ENCODE measurements around the gene MST1.
A peak's percentile ranks its signal among the peaks of the same experiment; 100 is the strongest.

The MST1 gene

DNA sequence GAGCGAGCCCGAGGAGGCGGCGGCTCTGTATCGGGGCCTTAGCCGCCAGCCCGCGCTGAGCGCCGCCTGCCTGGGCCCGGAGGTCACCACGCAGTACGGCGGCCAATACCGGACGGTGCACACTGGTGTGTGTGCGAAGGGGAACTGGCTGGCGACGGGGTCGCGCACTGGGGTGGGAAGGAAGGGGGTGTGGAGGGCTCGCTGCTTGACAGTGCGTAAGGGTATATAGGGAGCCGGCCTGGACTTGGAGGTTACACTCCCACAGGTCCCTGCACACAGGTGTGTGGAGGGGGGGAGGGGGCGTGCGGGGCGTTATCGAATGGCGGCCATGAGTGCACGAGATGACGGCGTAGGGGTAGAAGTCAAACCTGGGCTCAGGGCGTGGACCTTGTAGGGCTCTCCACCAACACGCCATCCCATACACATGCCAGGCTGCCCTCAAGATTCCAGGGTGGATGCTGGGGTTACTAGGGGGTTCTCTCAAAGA lies 14.7 kb downstream of the MST1 start:
- no peak for DNase-seq (ENCODE audit: low spot score)

DNA sequence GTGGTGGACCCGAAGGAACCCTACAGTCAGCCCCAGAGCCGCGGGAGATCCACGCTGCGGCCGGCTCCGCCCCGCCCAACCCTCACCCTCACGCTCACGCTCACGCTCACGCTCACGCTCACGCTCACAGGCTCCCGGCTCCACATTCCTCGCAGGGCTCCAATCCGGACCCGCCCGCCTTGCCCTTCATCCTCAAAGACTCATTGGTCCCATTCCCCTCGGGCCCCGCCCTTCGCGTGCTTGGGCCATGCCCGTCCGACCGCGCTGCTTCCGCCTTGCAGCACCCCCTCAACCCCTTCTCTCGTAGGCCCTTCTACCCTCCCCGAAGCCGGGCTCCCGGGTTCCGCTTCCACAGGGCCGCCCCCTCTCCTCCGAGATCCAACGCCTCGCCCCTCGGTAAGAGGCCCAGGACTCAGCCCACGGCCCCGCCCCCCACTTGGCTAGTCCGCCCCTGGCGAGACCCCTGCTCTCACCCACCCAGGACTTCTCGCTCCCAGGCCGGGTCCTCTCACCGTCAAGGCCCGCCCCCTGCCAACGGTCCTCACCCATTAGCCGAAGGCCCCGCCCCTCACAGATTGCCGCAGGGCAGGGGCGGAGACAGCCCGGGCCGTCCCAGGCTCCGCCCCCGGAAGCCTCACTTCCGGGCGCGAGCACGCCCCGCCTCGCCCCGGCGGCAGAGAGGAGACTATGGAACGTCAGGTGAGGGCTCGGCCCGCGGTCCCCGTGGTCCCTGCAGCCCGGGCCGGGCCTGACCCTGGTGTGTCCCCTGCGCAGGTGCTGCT lies 15.4 kb downstream of the MST1 start, which contains the start of gene APEH:
Gene APEH, plus strand, starts transcription at position 637 of the 782 bp plus-strand sequence. Its CDS starts 51 bp downstream, at position 688.
- DNase-seq (ENCODE audit: low spot score) = peak; percentile 94

DNA sequence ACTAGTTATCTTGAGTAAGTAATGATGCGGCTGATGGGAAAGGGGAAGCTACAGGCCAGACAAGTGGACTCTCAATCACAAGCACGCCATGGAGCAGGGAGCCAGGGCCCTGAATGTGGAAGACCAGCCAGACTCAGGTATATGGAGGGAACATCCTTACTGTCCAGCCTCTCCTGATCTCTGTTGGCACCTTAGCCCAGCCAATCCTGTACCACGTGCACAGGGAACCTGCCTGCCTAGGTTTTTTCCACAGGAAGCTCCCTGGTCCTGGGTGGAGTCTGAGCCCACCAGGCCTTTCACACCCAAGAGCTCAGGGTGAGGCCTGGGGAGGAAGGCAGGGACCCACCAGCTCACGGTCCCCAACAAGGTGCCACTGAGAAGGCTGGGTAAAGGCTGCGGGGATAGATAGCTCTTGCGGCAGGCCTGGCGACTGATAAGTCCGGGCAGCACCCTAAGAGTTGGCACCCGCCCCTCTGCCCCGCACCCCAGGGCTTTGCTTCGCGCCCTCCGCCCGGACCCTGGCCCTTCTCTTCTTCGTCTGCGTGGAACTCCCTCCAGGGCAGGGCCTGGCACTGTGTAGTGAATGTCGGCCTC lies 16.1 kb downstream of the MST1 start:
- DNase-seq (ENCODE audit: low spot score) = no peak

DNA sequence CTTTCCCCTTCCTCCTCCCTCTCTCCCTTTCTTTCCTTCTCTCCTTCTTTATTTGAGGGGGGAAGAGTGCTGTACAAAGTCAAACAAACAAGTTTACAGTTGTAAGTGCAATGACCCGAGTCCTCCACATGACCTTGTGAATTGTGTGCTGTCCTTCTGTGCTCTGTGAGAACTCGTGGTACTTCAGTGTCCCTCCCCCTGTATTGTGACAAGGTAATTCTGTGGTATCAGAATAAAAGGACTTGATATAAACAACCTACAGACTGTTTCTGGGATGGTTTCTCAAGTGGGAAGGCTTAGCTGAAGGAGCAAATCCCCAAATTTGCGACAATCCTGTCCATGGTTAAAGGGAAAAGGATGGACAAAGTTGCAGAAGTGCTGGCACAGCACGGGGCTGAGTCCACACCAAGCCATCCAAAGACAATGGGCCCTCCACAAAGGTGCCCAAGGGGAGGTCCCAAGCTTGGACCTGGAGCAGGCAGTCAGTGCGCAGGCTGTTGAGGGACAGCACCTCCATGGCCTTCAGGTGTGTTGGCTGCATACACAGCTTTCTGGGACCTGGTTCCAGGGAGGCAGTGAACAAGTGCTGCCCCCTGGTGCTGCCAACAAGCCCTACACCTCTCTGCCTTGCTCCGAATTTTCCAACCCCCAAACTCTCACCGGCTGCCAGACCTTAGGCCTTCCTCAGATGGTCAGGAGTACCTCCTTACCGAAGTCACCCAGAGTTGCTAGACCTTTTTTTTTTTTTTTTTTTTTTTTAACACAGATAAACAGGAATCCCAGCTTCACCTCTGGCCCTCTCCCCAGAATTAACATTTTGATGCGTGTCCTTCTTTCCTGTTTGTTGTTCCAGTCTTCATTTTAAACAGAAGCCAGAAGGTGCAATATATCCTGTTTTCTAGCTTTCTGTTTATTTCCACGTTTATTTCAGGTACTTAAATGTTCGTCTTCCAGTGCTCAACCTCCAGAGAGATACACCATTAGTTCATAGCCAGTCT lies 17.7 kb downstream of the MST1 start:
- DNase-seq (ENCODE audit: low spot score) = no peak

DNA sequence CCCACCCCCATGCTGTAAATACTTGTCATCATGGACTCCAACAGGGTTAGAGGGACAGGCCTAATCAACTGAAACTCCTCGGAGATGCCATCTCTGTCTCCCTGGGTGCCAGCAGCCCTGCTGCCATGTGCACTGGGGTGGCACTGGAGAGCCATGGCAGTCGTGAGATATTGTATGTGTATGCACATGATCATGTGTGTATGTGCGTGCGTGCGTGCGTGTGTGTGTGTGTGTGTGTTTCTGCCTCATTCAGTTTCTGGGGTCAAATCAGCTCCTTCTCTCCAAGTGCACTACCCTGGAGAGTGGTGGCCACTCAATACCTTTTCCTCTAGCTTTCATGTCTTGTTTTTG lies 18.4 kb downstream of the MST1 start:
- DNase-seq (ENCODE audit: low spot score) = no peak

DNA sequence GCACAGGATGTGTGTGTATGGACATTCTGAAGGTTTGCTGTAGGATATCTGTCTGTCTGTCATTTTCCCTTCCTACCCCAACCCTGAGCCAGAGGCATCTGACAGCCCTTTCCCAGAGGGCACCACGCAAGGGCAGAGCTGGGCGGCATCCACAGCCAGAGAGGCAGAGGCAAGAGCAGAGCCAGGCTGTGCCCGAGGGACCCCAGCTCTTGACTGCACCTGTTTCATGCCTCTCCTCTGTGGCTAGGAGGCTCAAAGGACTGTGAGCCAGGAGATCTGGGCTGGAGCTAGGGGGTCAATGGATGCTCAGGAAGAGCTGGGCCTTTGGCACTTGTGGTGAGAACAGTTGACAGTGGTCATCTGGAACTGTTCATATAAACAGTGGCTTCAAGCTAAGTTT lies 19.9 kb downstream of the MST1 start:
- no peak for DNase-seq (ENCODE audit: low spot score)

DNA sequence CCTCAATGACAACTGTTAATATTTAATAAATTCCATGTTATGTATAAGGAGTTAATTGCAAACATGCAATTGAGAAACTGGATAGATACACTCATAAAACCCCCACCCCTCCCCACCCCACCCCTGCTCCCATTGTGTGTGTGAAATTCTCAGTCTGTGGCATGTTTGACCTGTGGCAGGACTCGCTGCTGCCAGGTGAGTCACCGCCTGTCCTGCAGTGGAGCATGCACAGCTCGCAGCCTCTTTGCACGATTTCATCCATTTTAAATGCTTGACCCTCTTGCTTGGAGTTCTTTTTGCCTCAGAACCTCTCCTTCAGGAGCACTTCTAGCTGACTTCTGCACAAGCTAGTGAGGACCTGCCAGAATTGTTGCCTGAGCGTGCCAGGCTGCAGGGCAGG lies 20.4 kb downstream of the MST1 start:
- no peak for DNase-seq (ENCODE audit: low spot score)

DNA sequence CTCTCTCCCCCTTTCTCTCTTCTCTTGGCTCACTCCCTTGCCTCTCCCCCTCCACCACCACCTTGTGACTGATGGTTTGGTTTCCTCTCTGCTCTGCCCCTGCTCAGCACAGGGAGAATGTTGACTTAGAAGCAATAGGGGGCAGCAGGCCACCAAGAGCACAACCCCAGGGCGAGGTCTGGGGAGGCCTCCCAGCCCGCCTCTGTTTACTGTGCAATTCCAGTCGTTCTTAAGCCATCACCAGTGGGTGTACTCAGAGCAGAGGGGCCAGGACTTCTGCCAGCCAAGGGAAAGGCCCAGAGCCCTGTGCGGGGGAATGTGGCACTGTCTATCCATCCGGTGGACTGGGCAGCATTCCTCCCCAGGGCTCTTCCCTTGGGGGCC lies 20.9 kb downstream of the MST1 start:
- no peak for DNase-seq (ENCODE audit: low spot score)

DNA sequence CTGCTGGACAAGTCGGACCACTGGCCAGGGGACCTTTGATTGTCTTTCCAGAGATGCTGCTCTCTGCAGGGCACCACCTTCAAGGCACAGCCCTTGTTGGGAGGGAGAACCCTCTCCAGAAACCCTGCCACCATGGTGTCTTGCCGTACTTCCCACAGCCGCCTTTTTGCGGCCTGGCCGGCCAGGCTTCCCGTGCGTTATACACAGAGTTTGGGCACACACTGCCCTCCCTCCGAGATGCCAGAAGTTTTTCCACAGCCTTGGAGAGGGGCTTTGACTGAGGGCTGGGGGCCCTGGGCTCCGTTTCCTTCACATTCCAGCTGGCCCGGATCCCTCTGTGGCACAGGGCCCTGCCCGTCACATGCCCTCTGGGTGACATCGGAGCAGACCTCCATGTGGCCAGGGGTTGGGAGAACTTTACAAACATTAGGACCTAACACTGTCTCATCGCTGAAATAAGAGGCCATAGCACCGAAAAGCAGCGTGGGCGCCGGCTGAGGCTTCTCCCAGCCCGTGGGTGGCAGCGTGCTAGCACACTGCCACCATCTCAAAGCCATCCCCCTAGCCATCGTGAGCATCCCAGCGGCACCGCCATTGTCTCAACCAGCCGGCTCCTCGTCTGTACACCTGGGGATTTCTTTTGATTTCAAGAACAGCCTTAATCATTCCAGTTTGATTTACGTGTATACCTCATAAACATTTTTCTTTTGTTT lies 21.4 kb downstream of the MST1 start:
- DNase-seq (ENCODE audit: low spot score) = no peak

DNA sequence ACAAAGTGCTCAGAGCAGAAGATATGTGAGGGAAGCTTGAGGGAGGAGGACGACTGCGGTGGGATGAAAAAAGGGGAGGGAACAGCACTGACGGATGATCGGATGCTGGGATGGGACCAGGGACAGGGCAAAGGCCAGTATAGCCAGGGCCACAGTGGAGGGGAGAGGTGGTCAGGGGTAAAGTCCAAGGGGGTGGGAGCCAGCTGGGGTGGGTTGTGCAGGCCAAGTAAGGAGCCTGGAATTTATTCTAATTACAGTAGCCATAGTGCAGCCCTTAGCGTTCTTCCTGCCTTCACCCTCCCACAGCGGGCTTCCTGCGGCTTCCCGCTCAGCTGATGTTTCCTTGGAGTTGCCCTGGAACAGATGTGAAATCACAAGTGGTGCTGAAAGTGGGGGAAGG lies 22.7 kb downstream of the MST1 start:
- no peak for DNase-seq (ENCODE audit: low spot score)

DNA sequence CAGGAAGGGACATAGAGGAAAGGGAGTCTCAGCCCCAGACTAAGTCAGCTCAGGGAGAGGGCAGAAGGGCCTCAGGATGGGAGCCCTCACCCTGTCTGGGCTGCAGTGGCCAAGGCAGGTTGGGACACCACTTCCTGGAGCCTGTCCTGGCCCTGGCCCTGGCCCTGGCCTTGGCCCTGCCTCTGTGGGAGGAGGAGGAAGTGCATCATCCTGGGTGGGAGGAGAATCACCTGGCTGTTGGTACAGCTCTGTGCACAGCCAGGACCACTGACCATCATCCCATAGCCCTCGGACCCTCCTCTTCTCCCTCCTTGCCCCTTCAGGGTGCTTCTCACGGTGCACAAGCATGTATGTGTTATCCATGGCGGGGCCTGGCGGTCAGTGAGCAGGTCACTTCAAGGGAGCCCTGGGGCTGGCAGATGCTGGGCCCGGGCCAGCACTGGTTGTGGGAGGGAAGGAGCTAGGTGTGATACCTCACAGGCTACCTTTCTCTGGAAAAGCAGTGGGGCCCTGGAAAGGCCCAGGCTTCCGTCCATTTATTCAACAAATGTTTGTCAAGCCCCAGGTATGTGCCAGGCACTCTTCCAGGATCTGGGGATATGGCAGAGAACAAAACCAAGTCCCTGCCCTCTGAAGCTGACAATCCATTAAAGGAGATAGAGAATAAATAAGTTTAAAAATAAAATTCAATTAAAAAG lies 23.3 kb downstream of the MST1 start:
- DNase-seq (ENCODE audit: low spot score) = no peak

DNA sequence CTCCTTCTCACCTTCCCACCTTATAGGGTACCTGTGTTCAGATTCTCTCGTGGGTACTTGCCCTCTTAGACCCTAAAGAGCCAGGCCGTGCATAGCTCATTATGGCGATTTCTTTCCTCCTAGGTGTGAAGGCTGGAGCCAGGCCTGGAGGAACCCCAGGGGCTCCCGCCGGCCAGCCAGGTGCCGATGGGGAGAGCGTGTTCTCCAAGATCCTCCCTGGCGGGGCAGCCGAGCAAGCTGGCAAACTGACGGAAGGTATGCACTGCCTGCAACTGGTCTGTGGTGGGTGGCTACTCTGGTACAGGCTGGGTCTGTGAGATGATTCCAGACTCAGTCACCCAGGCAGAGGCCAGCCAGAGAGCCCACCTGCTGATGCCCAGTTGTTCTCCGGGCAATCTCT lies 25.0 kb downstream of the MST1 start:
- no peak for DNase-seq (ENCODE audit: low spot score)

DNA sequence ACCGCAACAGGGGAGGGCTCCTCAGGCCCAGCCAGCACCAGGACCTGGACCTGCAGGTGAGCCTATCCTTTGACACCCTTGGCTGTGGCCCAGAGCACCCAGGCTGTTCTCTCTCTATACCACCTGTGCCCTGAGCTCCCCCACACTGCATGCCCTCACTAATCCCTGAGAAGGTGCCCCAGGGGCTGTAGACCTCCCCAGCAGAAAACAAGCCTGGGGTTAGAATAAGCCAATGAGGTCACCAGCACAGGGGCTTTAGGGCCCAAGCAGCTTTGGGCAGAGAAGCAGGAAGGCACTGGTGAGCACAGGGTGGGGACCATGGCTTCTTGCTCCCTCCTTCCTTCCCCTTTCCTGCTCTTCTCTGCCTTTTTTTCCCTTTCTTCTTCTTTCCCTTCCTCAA lies 25.4 kb downstream of the MST1 start:
- DNase-seq (ENCODE audit: low spot score) = no peak

DNA sequence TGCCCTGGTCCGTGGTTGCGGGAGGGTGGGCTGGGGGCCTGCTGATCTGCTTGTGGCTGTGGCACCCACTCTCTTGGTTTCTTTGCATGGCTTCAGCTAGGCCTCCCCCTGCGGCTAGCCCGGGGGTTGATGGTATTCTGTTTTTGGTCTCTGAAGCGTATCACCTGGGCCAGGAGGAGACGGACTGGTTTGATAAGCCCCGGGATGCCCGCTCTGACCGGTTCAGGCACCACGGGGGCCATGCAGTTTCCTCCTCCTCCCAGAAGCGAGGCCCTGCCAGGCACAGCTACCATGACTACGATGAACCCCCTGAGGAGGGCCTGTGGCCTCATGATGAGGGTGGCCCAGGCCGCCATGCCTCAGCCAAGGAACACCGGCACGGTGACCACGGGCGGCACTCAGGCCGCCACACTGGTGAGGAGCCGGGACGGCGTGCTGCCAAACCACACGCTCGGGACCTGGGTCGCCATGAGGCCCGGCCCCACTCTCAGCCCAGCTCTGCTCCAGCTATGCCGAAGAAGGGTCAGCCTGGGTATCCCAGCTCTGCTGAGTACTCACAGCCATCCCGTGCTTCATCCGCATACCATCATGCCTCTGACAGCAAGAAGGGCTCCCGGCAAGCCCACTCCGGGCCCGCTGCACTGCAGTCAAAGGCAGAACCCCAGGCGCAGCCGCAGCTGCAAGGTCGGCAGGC lies 26.4 kb downstream of the MST1 start:
- DNase-seq (ENCODE audit: low spot score) = no peak

DNA sequence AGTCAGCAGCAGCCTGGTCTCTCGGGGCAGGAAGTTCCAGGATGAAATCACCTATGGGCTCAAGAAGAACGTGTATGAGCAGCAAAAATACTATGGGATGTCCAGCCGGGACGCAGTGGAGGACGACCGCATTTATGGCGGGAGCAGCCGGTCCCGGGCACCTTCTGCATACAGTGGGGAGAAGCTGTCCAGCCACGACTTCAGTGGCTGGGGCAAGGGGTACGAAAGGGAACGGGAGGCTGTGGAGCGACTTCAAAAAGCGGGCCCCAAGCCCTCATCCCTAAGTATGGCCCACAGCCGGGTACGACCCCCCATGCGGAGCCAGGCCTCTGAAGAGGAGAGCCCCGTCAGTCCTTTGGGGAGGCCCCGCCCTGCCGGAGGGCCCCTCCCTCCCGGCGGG lies 27.3 kb downstream of the MST1 start:
- no peak for DNase-seq (ENCODE audit: low spot score)

DNA sequence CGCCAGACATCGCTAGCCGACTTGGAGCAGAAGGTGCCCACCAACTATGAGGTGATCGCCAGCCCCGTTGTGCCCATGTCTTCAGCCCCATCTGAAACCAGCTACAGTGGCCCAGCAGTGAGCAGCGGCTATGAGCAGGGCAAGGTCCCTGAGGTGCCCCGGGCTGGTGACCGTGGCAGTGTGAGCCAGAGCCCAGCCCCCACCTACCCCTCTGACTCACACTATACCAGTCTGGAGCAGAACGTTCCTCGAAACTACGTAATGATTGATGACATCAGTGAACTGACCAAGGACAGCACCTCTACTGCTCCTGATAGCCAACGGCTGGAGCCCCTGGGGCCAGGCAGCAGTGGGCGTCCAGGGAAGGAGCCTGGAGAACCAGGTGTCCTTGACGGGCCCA lies 28.0 kb downstream of the MST1 start:
- DNase-seq (ENCODE audit: low spot score) = no peak

DNA sequence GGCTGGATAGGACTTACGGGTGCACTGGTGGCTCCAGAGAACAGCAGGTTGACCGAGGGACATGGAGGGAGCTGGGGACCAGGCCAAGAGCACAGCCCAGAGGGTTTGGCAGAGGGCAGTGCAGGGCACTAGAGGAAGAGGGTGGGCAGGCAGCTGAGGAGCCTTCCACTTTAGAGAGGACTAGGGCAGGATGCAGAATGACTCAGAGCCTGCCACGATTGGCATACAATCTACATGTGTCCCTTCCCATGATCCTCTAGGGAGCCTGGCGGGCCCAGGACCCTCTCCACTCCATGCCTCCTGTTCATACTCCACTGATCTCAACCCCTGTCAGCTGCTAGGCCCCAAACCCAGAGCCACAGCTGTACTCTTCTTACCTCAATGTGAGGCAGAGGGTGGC lies 29.5 kb downstream of the MST1 start:
- DNase-seq (ENCODE audit: low spot score) = no peak

DNA sequence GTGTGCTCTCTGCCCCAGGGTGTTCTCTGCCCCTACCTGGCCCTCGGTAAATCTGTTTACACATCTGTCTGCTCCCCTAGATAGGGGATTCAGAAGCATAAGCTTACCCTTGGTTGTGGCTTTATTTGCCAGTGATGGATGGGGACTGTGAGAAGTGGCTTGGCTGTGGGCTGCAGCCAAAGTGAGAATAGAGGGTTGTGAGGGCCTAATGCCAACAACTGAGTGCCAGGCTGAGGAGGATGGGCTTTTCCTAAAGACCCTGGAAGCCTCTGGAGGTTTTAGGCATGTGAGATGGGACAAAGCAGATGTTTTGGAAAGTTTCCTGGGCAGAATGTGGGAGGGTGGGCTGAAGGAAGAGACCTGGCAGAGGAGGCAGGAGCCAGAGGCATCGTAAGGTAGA lies 30.6 kb downstream of the MST1 start:
- no peak for DNase-seq (ENCODE audit: low spot score)

DNA sequence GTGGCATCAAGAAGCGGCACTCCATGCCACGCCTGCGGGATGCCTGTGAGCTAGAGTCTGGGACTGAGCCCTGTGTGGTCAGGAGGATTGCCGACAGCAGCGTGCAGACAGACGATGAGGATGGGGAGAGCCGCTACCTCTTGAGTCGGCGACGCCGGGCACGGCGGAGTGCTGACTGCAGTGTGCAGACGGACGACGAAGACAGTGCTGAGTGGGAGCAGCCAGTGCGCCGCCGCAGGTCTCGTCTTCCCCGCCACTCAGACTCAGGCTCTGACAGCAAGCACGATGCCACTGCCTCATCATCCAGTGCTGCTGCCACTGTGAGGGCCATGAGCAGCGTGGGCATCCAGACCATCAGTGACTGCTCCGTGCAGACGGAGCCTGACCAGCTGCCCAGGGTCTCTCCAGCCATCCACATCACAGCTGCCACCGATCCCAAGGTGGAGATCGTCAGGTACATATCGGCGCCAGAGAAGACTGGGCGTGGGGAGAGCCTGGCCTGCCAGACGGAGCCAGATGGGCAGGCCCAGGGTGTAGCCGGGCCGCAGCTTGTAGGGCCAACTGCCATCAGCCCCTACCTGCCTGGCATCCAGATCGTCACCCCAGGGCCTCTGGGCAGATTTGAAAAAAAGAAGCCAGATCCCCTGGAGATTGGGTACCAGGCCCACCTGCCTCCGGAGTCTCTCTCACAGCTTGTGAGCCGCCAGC lies 31.9 kb downstream of the MST1 start:
- DNase-seq (ENCODE audit: low spot score) = no peak

DNA sequence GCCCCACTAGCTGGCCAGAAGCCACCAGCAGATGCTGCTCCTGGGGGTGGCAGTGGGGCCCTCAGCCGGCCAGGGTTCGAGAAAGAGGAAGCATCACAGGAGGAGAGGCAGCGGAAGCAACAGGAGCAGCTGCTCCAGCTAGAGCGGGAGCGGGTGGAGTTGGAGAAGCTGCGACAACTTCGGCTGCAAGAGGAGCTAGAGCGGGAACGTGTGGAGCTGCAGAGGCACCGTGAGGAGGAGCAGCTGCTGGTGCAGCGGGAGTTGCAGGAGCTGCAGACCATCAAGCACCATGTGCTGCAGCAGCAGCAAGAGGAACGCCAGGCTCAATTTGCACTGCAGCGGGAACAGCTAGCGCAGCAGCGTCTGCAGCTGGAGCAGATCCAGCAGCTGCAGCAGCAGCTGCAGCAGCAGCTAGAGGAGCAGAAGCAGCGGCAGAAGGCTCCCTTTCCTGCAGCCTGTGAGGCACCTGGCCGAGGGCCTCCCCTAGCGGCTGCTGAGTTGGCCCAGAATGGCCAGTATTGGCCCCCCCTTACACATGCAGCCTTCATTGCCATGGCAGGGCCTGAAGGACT lies 32.6 kb downstream of the MST1 start:
- no peak for DNase-seq (ENCODE audit: low spot score)

Measured in left forelimb (tissue), 1 donor.